Fibroblast of lung (primary cell): Measurements from ENCODE around the gene STARD10.

Experiments used
- EZH2 ChIP-seq: IDR thresholded peaks from 2 replicates; pipeline ENCODE4 v1.5.1; 2012; ENCODE audit warnings: low read length, control low read depth, mild to moderate bottlenecking; ENCODE audit errors: missing control alignments
- TF ChIP-seq, protein P1 (sequence below), 2 donors: IDR thresholded peaks in 1 of 2; conservative IDR thresholded peaks in 1 of 2; 1 replicate in 1 of 2; 2 replicates in 1 of 2; pipeline ENCODE4 v1.5.1; 2011 to 2012; ENCODE audit warnings: low read length in 2 of 2, control low read depth in 1 of 2, inconsistent platforms in 1 of 2, low read depth in 1 of 2, mild to moderate bottlenecking in 1 of 2

DNA sequence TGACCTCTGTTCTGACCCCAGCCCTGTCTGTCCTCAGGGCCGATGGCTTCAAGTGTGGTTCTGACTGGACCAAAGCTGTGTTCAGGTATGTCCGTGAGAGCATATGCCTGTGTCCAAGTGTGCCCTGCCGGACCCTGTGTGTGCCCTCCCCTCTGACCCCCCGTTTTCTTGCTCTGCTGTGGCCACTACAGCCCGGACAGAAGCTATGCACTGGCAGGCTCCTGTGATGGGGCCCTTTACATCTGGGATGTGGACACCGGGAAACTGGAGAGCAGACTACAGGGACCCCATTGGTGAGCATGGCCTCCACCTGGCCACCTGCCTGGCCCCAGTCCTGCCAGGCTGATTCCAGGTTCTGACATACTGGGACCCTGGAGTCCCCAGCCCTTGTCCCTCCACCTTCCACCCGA lies 34.9 kb upstream of the STARD10 start:
- TF ChIP-seq, protein P1, sequence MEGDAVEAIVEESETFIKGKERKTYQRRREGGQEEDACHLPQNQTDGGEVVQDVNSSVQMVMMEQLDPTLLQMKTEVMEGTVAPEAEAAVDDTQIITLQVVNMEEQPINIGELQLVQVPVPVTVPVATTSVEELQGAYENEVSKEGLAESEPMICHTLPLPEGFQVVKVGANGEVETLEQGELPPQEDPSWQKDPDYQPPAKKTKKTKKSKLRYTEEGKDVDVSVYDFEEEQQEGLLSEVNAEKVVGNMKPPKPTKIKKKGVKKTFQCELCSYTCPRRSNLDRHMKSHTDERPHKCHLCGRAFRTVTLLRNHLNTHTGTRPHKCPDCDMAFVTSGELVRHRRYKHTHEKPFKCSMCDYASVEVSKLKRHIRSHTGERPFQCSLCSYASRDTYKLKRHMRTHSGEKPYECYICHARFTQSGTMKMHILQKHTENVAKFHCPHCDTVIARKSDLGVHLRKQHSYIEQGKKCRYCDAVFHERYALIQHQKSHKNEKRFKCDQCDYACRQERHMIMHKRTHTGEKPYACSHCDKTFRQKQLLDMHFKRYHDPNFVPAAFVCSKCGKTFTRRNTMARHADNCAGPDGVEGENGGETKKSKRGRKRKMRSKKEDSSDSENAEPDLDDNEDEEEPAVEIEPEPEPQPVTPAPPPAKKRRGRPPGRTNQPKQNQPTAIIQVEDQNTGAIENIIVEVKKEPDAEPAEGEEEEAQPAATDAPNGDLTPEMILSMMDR (conservative IDR thresholded peaks at IDR 0.05 in 1 of 2, IDR thresholded peaks at IDR 0.05 in 1 of 2; ENCODE audit: low read depth in 1 of 2, low read length in 2 of 2), result no peak
- TF ChIP-seq EZH2, result no peak
